Left lobe of liver (tissue), 2 donors: ENCODE results near the gene ULK4. TPM values are rescaled to one million over a fixed set of nuclear protein-coding genes. Genes with fewer than 3 reads are reported as not detected.
"Not testable (repeated sequence)": the region's sequence is repeated elsewhere in the genome, so short reads cannot be mapped to it uniquely, and the experiment has no call there.

Experiments used
- ATAC-seq: fragments of 200-7000 bp; cut with Tn5 transposase; one replicate; pipeline ENCODE4 v1.9.1; 2020; ENCODE audit warnings: mild to moderate bottlenecking, moderate library complexity
- DNase-seq: peaks from one replicate; pipeline ENCODE4 v3.0.0-alpha.2; 2020; ENCODE audit warnings: low spot score
- total RNA-seq: library from RNA; stranded (reverse); gene quantifications from one replicate; pipeline ENCODE4 v1.2.1, GENCODE V29; 2021
- donor health status: DM: no; HTN: no; CAD: no; lungs with moderate emphysema.
- donor health status: DM: no; HTN: yes; CAD: no.

The ULK4 gene
- total RNA-seq, 1 donor from 2014 or later: 2.3 TPM

DNA sequence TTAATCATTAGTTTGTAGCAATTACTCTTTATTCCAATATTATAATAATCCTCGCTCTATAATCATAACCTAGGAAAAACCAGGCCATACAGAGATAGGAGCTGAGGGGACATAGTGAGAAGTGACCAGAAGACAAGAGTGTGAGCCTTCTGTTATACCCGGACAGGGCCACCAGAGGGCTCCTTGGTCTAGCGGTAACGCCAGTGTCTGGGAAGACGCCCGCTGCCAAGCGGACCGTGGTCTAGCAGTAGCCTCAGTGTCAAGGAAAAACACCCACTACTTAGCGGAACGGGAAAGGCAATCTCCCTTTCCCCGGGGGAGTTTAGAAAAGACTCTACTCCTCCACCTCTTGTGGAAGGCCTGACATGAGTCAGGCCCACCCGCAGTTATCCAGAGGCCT lies 266.1 kb downstream of the ULK4 start:
- not testable (repeated sequence) for ATAC-seq, DNase-seq

DNA sequence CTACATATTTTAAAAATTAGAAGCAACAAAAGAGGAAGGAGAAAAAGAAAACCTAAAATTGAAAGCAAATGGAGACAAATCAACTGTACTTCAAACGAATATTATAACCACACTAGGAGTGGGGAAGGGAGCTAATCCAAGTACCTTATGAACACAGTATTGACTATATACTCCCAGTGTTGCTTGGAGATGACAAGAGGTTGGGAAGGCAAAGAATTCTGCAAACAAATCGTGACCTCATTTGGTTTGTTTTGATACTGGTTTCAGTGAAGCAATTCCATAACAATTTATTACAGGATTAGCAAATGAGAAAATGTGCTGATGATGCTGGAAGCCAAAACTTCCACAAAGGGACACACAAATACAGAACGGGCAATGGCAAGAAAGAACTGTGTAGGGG lies 268.1 kb downstream of the ULK4 start:
- DNase-seq (no peak), ATAC-seq (peak; percentile 89)

DNA sequence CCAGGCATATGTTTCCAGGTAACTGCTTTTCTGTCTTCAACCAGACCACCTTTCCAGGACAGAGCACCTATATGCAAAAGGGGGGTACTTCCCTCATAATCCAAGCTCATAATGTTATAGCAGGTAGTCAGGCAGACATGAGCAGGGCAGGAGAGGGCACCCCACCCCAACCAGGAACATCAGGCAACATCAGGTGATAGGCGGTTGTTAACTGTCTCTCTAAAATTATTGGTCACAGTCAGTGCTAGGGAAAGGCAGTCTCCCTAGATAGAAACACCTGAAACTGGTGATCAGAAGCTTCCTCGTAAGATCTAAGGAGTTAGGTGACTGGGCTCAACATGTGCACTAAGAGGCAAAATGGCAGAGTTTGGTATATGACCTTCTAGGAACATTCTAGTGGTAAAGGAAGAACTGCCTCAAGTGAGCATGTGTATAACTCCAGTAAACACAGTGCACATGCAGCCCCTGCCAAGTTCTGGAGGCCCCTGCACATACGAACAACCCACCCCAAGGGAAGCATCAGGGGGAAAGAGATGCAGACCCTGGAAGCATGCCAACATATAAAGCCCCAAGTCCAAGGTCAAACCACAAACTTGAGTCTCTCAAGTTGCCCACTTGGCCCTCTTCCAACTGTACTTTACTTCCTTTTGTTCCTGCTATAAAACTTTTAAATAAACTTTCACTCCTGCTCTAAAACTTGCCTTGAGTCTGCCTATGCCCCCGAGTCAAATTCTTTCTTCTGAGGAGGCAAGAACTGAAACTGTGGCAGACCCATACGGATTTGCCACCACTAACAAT lies 270.9 kb downstream of the ULK4 start:
- ATAC-seq (no peak), DNase-seq (no peak)

DNA sequence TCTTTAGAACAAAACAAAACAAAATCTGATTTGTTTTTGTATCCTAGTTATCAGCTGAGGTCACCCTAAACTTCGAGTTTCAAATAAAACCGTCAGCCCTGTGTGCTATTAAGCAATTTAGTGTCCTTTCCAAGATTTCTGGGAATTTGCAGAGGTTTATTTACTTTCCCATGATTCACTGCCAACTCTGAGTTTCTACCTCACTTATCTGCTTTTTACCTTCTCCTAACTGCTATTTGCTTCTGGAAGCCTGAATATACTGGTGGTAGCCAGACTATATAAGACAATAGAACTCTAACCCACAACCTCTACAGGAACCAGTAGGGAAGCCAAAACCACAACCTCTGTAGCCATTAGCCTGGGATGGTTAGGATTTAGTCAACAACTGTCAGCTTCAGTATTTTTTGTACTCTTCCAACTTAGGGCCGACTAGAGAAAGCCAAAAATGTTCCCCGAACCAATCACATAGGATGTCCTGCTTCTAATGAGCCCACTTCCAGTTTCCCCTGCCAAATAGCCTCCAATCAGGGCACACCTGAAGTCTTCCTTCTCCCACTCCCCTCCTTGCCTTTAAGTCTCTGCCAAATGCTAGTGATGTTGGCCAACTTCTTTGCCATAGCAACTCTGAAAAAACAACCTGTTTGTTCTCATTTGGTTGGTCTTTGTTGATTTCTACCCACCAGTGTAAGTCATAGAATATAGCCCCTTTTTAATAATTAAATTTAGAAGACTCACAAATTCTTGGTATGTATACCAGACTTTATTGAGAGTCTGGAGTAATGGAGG lies 273.1 kb downstream of the ULK4 start:
- peak; percentile 89 for ATAC-seq
- DNase-seq: no peak

DNA sequence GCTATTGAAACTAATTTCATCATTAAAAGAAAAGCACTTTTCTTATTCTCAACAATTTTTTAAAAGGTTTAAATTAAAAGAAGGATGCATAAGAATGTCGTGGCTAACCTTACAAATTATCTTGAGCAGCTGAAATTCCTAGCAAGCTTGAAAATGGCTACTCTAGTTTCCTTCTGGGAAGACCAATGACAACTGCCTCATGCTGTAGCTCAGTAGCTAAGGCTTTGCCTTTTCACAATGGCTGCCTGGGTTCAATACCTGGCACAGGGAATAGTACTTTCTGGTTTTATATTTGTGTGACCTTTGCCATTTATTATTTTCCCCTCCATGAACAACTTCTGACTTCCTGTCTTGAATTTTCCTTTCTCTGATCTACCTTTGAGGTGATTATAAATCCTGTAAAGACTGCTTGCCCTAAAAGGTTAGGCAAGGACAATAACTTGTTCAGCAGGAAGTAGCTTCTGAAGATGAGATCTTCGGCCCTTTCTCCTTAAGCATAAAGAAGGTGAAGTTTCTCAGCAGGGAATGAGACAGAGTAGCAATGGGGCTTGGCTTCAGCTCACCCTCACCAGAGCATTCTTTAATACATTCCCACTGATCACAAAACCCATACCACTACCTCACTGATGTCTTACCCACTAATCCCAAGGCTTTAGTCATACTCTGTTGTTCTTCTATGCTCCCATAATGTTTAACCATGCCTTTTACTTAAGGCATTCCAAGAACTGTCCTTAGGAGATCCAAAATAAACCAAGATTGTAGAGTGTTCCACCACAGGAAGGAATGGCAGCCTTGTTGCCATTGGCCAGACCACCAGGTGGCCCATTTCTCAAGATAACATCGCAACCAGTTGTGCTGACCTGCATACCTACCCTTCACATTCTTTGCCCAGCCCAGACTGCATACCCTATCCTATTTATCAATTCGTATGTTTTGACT lies 276.8 kb downstream of the ULK4 start:
- ATAC-seq: no peak
- no peak for DNase-seq

DNA sequence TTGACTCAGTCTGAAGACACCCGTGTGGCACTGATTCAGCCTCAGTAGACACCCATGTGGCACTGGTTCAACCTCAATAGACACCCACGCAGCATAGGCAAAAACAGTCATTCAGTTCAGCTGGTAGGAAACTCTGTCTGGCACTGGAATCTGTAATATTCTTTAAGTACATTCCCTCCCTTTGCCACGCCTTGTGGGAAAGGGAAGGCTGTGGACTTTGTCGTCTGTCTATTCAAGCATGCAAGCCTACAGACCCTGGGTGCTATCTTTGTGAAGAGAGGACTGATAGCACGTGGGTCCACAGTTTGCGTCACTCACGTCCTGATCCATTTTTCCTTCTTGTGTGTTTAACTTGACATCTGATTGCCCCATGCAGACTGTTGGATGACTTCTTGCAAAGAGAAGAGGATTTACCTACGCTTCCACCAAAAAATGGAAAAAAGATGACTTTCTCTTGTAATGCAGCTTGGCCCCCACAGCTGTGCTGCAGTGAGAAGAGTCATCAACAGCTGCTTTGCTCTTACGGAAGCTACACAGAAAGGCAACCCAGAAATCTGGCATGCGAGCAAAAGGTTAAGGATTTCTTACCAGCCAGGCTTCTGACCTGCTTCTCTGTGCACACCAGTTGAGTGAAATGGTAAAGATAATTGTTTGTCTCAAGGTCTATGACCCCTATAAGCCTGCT lies 278.1 kb downstream of the ULK4 start:
- ATAC-seq: peak; percentile 63
- DNase-seq: peak; percentile 68

DNA sequence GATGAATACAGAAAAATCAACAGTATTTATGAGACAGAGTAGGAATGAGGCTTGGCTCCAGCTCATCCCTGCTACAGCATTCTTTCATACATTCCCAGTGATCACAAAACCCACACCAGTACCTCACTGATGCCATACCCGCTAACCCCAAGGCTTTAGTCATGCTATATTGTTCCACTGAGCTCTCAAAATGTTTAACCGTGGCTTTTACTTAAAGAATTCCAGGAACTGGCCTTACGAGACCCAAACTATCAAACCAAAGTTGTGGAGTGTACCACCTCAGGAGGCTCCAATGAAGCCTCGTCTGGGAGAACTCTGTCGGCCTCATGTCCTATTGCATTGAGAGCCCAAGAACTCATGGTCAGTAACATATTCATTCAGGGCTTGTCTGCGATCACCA lies 278.9 kb downstream of the ULK4 start:
- ATAC-seq: no peak
- no peak for DNase-seq

DNA sequence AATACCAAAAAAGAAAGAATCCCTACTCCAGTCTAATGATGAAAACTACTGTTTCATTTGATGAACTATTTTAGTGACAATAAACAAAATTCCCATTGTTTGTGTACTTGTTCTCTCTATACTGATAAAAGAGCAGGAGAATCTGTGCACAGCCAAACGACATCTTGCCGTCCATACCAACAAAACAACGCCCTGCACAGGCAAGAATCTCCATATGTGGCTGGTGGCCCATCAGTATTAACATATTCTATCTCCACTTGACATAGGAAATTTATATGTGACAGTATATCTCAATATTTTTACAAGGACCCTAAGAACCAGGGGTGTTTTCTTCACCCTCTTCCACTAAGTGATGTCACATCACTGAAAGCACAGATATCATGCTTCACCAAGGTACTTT lies 279.5 kb downstream of the ULK4 start:
- no peak for ATAC-seq
- no peak for DNase-seq

DNA sequence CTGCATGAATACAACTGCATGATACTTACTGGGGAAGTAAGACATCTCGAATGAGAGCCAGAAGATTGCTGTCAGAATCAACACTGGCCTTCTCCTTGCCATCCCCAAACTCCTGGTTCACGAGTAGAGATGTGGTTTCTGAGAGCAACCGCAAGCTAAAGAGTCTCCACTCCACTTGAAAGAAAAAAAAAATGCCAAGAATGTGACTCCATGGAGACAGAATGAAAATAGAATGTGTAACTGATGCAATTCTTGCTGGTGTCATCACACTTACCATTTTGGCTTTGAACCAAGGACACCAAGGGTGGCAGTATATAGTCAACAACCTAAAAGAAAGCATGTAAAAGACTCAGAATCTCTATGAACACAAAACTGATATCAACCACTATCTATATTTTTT lies 280.4 kb downstream of the ULK4 start:
- ATAC-seq (no peak), DNase-seq (no peak)

DNA sequence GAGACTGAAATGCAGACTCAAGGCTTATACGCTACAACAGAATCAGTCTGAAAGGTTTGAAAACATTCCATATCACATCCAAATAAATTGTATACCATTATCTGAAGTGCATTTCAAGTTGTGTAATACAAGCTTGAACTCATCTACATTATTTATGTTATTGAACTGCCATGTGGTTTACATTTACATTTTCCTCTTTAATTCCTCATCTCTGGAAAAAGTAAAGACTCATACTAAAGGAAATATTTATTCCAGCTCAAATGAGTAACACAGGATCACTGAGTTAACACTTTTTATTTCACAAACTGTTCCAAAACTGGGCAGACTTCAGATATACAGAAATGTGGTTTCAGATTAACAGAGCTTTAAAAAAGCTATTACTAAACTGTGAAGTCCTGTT lies 282.5 kb downstream of the ULK4 start:
- DNase-seq: no peak
- ATAC-seq: no peak

DNA sequence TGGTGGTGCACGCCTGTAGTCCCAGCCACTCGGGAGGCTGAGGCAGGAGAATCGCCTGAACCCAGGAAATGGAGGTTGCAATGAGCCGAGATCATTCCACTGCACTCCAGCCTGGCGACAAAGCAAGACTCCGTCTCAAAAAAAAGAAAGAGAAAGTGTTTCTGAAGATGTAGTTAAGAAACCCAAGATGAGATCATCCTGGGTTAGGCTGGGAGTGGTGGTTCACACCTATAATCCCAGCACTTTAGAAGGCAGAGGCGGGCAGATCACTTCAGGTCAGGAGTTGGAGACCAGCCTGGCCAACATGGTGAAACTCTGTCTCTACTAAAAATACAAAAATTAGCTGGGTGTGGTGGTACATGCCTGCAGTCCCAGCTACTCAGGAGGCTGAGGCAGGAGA lies 286.8 kb downstream of the ULK4 start:
- not testable (repeated sequence) for DNase-seq, ATAC-seq

DNA sequence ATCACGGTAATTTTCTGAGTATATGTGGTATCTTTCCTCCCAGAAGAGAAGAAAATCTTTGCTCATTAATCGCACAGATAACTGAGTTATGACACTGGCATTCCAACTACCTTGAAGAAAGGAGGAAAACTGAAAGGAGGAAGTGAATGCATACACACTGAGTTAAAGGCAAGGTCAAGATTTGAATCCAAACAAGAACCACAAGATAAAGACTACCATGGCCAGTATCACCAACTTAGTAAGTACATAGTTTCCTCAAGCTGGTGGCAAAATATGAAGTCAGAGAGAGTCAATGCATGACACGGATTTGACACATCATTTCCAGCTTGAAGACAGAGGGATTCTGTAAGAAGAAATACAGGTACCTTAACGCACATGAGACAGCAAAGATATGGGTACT lies 287.5 kb downstream of the ULK4 start:
- no peak for ATAC-seq
- DNase-seq: no peak

DNA sequence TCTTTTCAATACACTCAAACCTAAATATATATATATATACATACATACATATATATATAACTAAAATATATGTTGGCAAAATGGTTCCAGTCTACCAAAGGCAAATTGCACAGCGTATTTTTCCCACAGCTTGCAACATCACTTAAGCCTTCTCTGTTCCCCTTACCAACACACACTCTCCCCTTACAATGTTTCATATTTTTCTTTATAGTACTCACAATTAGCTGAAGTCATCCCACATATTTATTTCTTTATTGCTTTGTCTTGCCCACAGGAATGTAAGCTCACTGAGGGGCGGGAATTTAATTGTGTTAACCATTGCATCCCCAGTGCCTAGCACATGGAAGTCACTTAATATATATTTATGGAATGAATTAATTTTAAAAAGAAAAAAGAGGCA lies 288.3 kb downstream of the ULK4 start:
- no peak for DNase-seq
- ATAC-seq: no peak

DNA sequence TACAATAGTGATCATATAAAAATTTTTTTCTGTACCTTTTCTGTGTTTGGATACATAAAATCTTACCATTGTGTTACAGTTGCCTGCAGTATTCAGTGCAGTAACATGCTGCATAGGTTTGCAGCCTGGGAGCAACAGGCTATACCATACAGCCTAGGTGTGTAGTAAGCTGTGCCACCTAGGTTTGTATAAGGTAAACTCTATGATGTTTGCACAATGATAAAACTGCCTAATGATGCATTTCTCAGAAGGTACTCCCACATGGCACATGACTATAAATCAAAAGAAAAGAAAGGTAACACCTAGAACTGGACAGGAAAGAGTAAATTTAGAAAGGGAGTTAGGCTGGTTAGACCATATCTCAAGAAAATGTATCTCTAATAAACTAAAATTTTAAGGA lies 293.5 kb downstream of the ULK4 start:
- ATAC-seq (no peak), DNase-seq (no peak)

DNA sequence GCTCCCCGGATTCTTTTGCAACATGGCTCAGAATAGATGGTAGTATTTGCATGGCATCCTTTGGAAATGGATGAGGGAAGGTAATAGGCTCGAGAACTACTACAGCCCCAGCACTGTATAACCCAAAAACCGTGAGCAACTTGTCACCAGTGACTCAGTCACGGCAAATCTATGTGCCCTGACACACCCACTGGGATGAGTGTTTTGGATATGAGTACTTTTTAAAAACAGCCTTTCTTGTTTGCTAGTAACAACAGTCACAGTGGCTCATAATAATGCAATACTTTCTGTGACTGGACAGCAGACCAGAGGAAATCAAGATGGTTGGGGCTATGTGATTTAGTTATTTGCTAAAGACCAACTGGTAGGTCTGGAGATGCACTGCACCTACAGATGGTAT lies 299.6 kb downstream of the ULK4 start:
- ATAC-seq (no peak), DNase-seq (no peak)

DNA sequence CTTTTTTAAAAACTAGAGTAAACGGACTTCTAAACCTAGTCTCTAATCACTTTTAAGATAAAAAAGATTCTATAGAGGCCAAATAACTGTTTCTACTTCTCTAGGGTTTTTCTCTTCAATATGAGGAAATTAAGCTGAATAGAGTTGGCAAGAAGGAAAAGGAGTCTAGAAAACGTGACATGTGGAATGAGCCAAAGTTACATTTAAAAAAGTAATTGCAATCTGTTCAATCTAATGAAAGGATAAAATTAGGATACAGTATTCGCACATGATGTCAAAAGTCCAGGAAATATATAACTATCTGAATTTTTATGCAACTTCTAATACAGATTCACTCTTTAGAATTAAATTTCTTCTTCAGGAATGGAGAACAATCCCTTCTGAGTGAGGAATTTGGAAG lies 300.1 kb downstream of the ULK4 start:
- no peak for ATAC-seq

DNA sequence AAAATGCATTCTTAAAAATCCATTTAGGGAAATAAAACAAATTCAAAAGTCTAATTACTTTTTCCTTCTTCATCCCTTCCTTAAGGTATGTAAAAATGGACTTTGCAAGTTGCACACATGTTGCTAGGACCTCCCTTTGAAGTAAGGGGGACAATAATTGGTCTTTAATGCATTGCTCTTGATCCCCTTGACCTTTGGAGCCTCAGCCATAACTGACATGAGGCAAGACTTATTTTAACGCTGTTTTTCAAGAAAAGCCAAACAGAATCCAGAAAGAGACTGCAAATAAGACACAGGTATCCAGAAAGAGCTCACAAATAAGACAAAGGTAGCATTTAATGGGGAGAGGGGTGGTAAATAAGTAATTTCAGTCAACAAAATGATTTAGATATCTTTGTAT lies 301.4 kb downstream of the ULK4 start:
- no peak for DNase-seq
- no peak for ATAC-seq

More for the DNA sequence above, 300.1 kb downstream of the ULK4 start:
- DNase-seq: no peak

DNA sequence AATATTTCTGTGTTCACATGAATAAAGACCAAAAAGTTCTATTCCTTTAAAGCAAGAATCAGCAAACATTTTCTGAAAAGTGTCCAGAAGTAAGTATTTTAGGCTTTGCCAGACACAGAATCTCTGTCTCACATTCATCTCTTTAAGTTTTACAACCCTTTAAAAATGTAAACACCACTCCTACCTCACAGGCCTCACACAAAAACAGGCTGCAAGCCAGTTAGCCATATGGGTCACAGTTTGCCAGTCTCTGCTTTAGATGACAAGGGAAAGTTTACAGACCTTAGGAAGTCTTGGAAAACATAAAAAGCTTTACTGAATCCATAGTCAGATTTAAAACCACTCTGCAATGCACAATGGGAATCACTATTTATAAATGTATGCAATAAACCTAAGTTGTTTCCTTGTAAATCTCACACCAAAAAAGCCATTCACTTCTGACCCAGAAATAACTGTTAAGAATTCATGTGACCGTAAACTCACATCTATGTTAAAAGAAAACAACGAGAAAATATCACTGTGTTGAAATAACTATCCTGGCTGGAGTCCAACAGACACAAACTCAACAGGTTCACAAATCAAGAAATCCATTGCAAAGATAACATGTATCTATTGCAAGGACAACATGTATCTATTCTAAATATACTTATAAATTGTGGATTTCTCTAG lies 308.2 kb downstream of the ULK4 start:
- DNase-seq (no peak), ATAC-seq (peak; percentile 59)

DNA sequence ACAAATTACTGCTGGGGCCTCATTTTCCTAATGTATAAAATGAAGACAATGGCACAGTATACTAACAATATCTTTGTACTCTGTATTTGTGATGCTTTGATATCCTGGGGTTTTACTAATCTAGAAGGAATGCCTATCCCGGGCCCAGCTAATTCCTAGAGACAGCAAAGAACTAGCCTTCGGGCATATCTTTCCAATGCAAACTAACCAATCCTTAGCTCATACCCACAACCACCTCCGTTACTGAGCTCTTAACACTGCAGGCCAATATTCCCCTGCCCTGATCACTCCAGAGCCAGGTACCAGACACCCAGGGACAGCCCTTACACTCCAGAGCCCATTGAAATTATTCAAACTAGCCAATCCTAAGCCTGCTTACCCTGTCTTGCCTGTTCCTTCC lies 309.0 kb downstream of the ULK4 start:
- ATAC-seq (no peak), DNase-seq (no peak)

DNA sequence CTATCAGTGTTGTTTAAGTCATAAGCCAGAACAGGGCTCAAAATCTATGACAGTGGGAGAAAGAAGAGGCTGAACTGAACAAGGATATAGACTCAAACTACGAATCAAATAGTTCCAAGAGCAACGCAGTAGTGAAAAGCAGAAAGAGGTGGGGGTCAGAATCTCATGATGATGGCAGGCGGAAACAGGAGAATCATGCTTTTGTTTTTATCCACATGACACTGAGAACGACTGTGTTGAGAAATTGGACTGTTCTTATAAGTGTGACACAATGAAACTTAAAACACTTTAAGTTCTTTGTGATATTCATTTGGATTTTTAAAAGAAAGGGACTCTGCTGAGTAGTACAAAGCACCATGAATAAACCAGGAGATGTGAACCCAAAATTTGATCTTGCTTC lies 309.4 kb downstream of the ULK4 start:
- DNase-seq: no peak
- no peak for ATAC-seq
